K562 (cell line): Measurements from ENCODE around the gene SMNDC1. TPM values are rescaled to one million over a fixed set of nuclear protein-coding genes. Genes with fewer than 3 reads are reported as not detected.

Source experiments
- ATAC-seq: fragments of 200-7000 bp; cut with Tn5 transposase; 3 replicates; pipeline ENCODE4 v1.9.1; 2020; ENCODE audit warnings: moderate library complexity
- BruUV-seq: library from RNA; stranded (reverse); fragments of 400-500 nt; replicated peaks from 2 replicates; lab custom pipeline; 2021; lab: Mats Ljungman, UMichigan
- CTCF ChIA-PET: fragments of 300-600 bp; formaldehyde crosslinking; extraction: SDS; loops from one replicate; lab custom pipeline; 2021; ENCODE audit warnings: low intra/inter-chr PET ratio; lab: Yijun Ruan, JAX
- POLR2A ChIA-PET: fragments of 300-600, 350-650 bp; sonication (Branson Sonifier 250); formaldehyde crosslinking; extraction: SDS; loops from one replicate; lab custom pipeline; 2021; ENCODE audit warnings: antibody characterized with exemption, inconsistent platforms; lab: Yijun Ruan, JAX
- DNase-seq, 4 experiments: peaks; one replicate each; pipeline versions ENCODE4 v3.0.0 to v3.0.0-alpha.2; 2011 to 2018; ENCODE audit warnings: low spot score in 3 of 4, mixed read lengths in 3 of 4; ENCODE audit errors: extremely low read depth in 1 of 4
- FAIRE-seq: peaks from 2 replicates; lab custom pipeline; 2011; peaks lifted over from hg19 to GRCh38; lab: Jason Lieb, UNC
- H2AFZ ChIP-seq: 2 replicates; pipeline ENCODE4 v1.6.0; 2011; ENCODE audit warnings: low read depth, low read length, control low read depth, inconsistent platforms
- H3K27ac ChIP-seq: fragments of 200-600 bp; 3 replicates; pipeline ENCODE4 v1.8.0; 2011; ENCODE audit warnings: low read depth, mild to moderate bottlenecking, control low read depth, inconsistent platforms, low read length, moderate library complexity, mixed read lengths; ENCODE audit errors: extremely low read depth
- H3K27me3 ChIP-seq, 2 experiments: fragments of 300-600 bp in 1 of 2; 2 replicates in 1 of 2; 3 replicates in 1 of 2; pipeline versions ENCODE4 v1.6.0 to v1.8.0; 2011; ENCODE audit warnings: inconsistent platforms in 2 of 2, low read length in 2 of 2, mild to moderate bottlenecking in 1 of 2, mixed read lengths in 1 of 2, moderate library complexity in 1 of 2; ENCODE audit not compliant: control insufficient read depth in 2 of 2, insufficient read depth in 2 of 2
- H3K36me3 ChIP-seq: fragments of 300-600 bp; 3 replicates; pipeline ENCODE4 v1.8.0; 2011; ENCODE audit warnings: mild to moderate bottlenecking, low read length, inconsistent platforms; ENCODE audit not compliant: control insufficient read depth, insufficient read depth
- H3K4me1 ChIP-seq, 2 experiments: fragments of 200-600 bp in 1 of 2; replicated peaks in 1 of 2; 2 replicates in 1 of 2; 3 replicates in 1 of 2; pipeline versions ENCODE4 v1.5.1 to v1.8.0; 2011; ENCODE audit warnings: inconsistent platforms in 2 of 2, low read length in 2 of 2, mild to moderate bottlenecking in 1 of 2, mixed read lengths in 1 of 2, moderate library complexity in 1 of 2; ENCODE audit not compliant: control insufficient read depth in 2 of 2, insufficient read depth in 2 of 2
- H3K4me2 ChIP-seq: 2 replicates; pipeline ENCODE4 v1.6.1; 2011; ENCODE audit warnings: low read length, control low read depth, inconsistent platforms, mixed read lengths; ENCODE audit not compliant: insufficient read depth
- H3K4me3 ChIP-seq: fragments of 200-600 bp; sonication (generic), shearing (Covaris generic); 2 replicates; pipeline ENCODE4 v1.5.1; 2016; ENCODE audit warnings: control low read depth, inconsistent platforms
- H3K79me2 ChIP-seq: fragments of 200-600 bp; 3 replicates; pipeline ENCODE4 v1.8.0; 2011; ENCODE audit warnings: low read length, inconsistent platforms; ENCODE audit not compliant: control insufficient read depth, insufficient read depth
- H3K9ac ChIP-seq, 2 experiments: 2 replicates each; pipeline versions ENCODE4 v1.6.0 to v1.6.1; 2011; ENCODE audit warnings: low read depth in 2 of 2, low read length in 2 of 2, control low read depth in 1 of 2, inconsistent platforms in 1 of 2, mild to moderate bottlenecking in 1 of 2, mixed read lengths in 1 of 2; ENCODE audit not compliant: insufficient read depth in 1 of 2
- H3K9me1 ChIP-seq: one replicate; pipeline ENCODE4 v1.6.0; 2011; ENCODE audit warnings: inconsistent platforms, mild to moderate bottlenecking, low read length, moderate library complexity; ENCODE audit not compliant: control insufficient read depth, insufficient read depth
- H3K9me3 ChIP-seq: replicated peaks from 2 replicates; pipeline ENCODE4 v1.5.1; 2011; ENCODE audit warnings: low read depth, low read length, inconsistent platforms; ENCODE audit not compliant: control insufficient read depth, insufficient read depth
- H4K20me1 ChIP-seq: replicated peaks from 2 replicates; pipeline ENCODE4 v1.6.1; 2011; ENCODE audit warnings: low read length, inconsistent platforms, mixed read lengths; ENCODE audit not compliant: control insufficient read depth, insufficient read depth
- CEBPB ChIP-seq: fragments of 450-650 bp; IDR thresholded peaks from 2 replicates; pipeline ENCODE4 v1.6.1; 2016; ENCODE audit warnings: missing genetic modification characterization, missing compliant biosample characterization
- CTBP1 ChIP-seq: fragments of 450-650 bp; IDR thresholded peaks from 2 replicates; pipeline ENCODE4 v1.6.1; 2016; ENCODE audit warnings: borderline replicate concordance
- KDM4B ChIP-seq, 2 experiments: fragments of 450-650 bp in 1 of 2; sonication (generic) in 1 of 2; IDR thresholded peaks; 2 replicates each; pipeline ENCODE4 v1.6.1; 2016 to 2017; ENCODE audit warnings: borderline replicate concordance in 2 of 2, antibody characterized with exemption in 1 of 2, low read depth in 1 of 2, mild to moderate bottlenecking in 1 of 2
- in situ Hi-C: fragments of 300-500 bp; cut with MboI; formaldehyde crosslinking; loops from 4 replicates; pipeline ENCODE4 v1.15.0; 2018; ENCODE audit warnings: inconsistent platforms, mixed read lengths
- intact Hi-C: fragments of 100-400 bp; cut with micrococcal nuclease; formaldehyde crosslinking; loops from 2 replicates; pipeline ENCODE4 v1.14.2; 2022
- polyA plus RNA-seq, 8 experiments: library from polyadenylated mRNA; depleted of rRNA in 4 of 8; stranded (reverse) in 5 of 8; unstranded in 3 of 8; fragments of >200 nt; fragmentation: Nextera tagmentation in 2 of 8; fragmentation: Illumina TruSeq in 1 of 8; extraction: Ambion mirVana in 2 of 8; extraction: Trizol in 1 of 8; gene quantifications; 2 replicates each; pipeline versions ENCODE4 v1.2.1 to v1.2.3, GENCODE V29; 2011 to 2014; ENCODE audit warnings: inconsistent platforms in 1 of 8, missing spikeins in 1 of 8
- total RNA-seq, 7 experiments: library from RNA; depleted of rRNA in 6 of 7; stranded (reverse); fragments of >200 nt in 6 of 7; fragmentation: Illumina TruSeq in 2 of 7; extraction: Trizol in 2 of 7; gene quantifications; 2 replicates each; pipeline versions ENCODE4 v1.2.1 to v1.2.3, GENCODE V29; 2011 to 2021; ENCODE audit warnings: low replicate concordance in 1 of 7
- TF ChIP-seq, protein P1 (sequence below): fragments of 250-450 bp; sonication (Bioruptor Pico); IDR thresholded peaks from 2 replicates; pipeline ENCODE4 v1.8.0; 2022; ENCODE audit warnings: inconsistent platforms
- TF ChIP-seq, protein P2 (sequence below): fragments of 250-450 bp; sonication (Bioruptor Pico); IDR thresholded peaks from 2 replicates; pipeline ENCODE4 v1.5.1; 2021; ENCODE audit warnings: mild to moderate bottlenecking

SMNDC1 gene
- total and polyA plus RNA-seq, 9 of the 15 experiments (the other 6 are each of a cell fraction or from before 2014, with no cell fraction given): 6.8 to 35.8 (median 12.3) TPM

DNA sequence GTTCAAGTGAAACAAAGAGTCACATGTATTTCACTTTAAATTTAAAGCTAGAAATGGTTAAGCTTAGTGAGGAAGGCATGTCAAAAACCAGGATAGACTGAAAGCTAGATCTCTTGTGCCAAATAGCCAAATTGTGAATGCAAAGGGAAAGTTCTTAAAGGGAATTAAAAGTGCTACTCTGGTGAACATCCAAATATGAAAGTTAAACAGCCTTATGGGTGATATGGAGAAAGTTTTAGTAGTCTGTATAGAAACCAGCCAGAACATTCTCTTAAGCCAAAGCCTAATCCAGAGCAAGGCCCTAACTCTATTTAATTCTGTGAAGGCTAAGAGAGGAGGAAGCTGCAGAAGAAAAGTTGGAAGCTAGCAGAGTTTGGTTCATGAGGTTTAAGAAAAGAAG is 50.3 kb downstream of the SMNDC1 start:
- no TSS peak for BruUV-seq
- Histone ChIP-seq H3K4me3 (no peak overlapping the region), H3K27me3 (no peaks in the 10 kb centered on the region), H3K9ac (no peak overlapping the region), H3K4me1 (peaks cover 5 to 14% of the 10 kb centered on the region in 2 experiments; a peak in 3 of 5 replicates), H3K9me3 (no peaks in the 10 kb centered on the region; the same call in 1 of the 2 replicates), H3K9me1 (no peaks in the 10 kb centered on the region), H3K27ac (no peak overlapping the region), H3K36me3 (peaks cover 13% of the 10 kb centered on the region; the same call in 2 of the 3 replicates), H2AFZ (no peak overlapping the region), H4K20me1 (no peaks in the 10 kb centered on the region), H3K79me2 (peaks cover 7% of the 10 kb centered on the region; the same call in 1 of the 3 replicates), H3K4me2 (no peak overlapping the region)
- intact Hi-C loops (no loop called here), in situ Hi-C loops (no loop called here)
- no peak for ATAC-seq
- no peak for FAIRE-seq
- ChIA-PET CTCF (no interaction called here), POLR2A (no interaction called here)
- no peak for DNase-seq
- TF ChIP-seq KDM4B (IDR thresholded peaks at IDR 0.05; ENCODE audit: borderline replicate concordance in 2 of 2, low read depth in 1 of 2) (no peak), CTBP1 (no peak), CEBPB (no peak)
- TF ChIP-seq, protein P1, sequence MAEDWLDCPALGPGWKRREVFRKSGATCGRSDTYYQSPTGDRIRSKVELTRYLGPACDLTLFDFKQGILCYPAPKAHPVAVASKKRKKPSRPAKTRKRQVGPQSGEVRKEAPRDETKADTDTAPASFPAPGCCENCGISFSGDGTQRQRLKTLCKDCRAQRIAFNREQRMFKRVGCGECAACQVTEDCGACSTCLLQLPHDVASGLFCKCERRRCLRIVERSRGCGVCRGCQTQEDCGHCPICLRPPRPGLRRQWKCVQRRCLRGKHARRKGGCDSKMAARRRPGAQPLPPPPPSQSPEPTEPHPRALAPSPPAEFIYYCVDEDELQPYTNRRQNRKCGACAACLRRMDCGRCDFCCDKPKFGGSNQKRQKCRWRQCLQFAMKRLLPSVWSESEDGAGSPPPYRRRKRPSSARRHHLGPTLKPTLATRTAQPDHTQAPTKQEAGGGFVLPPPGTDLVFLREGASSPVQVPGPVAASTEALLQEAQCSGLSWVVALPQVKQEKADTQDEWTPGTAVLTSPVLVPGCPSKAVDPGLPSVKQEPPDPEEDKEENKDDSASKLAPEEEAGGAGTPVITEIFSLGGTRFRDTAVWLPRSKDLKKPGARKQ (CRISPR knock-in tag): no peak
- TF ChIP-seq, protein P2, sequence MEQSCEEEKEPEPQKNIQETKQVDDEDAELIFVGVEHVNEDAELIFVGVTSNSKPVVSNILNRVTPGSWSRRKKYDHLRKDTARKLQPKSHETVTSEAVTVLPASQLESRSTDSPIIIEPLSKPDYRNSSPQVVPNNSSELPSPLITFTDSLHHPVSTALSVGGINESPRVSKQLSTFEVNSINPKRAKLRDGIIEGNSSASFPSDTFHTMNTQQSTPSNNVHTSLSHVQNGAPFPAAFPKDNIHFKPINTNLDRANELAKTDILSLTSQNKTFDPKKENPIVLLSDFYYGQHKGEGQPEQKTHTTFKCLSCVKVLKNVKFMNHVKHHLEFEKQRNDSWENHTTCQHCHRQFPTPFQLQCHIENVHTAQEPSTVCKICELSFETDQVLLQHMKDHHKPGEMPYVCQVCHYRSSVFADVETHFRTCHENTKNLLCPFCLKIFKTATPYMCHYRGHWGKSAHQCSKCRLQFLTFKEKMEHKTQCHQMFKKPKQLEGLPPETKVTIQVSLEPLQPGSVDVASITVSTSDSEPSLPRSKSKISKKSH (CRISPR knock-in tag): no peak
